Coronary artery (tissue), 2 donors: Measurements from ENCODE around the gene LMOD1.

Experiments
- DNase-seq: peaks from one replicate; pipeline ENCODE4 v3.0.0-alpha.2; 2017; ENCODE audit warnings: low spot score
- H3K27ac ChIP-seq, 2 donors: fragments of 200-600 bp; sonication (generic); one replicate each; pipeline ENCODE4 v1.5.1; 2016 to 2019
- H3K4me3 ChIP-seq: fragments of 200-600 bp; sonication (generic); 2 replicates; pipeline ENCODE4 v1.5.1; 2016; ENCODE audit warnings: mild to moderate bottlenecking, moderate library complexity
- CTCF ChIP-seq: fragments of 200-600 bp; sonication (generic); IDR thresholded peaks from one replicate; pipeline ENCODE4 v1.5.1; 2019; ENCODE audit warnings: antibody characterized with exemption

LMOD1 gene

GRCh38 chr1:201898992-201899391 lies 47.4 kb downstream of the LMOD1 start:
- Histone ChIP-seq H3K27ac (peak overlapping the region; percentile 58 to 91), H3K4me3 (peak overlapping the region; percentile 3)
- TF ChIP-seq CTCF: no peak
- no peak for DNase-seq

DNA sequence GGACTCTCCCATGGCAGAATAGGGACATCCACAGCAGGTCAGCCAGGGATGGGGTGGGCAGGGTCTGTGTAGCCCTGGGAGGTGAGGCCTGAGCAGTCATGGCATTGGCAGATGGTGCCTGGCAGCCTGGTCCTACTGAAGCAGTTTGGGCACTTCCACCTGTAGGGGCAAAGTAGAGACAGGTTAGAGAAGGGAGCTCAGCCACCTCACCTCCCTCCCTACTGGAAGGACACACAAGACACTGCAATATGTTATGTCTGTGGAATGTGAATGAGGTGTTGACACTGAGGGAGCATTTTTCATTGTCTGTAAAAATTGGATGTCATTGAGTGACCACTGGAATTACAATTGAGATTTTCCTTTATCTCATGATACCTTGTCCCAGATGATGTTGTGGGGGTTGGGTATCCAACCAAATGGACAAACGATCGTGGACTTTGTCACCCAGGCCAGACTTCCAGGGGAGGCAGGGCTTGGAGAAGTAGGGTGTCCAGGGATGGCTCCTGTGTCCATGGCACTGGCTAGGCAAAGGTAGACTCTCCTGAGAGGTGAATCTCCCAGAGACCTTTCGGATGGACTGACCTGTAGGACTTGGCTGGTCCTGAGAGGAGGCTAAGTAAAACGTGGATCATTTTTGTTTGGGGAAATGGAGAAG lies 48.0 kb downstream of the LMOD1 start:
- no peak for TF ChIP-seq CTCF
- Histone ChIP-seq H3K27ac (peak overlapping the region; percentile 58 to 91), H3K4me3 (no peak overlapping the region)
- DNase-seq: no peak

- no peak overlapping the region for H3K4me3 ChIP-seq
- no peak for TF ChIP-seq CTCF
- H3K27ac ChIP-seq: peak overlapping the region; percentile 58 to 91
- DNase-seq: no peak
Observed at GRCh38 chr1:201896951-201897391, 49.4 kb downstream of the LMOD1 start.

- peak overlapping the region; percentile 2 for H3K4me3 ChIP-seq
- H3K27ac ChIP-seq: peak overlapping the region; percentile 58 to 91
- peak; percentile 89 for TF ChIP-seq CTCF
- DNase-seq: peak; percentile 95
Observed at GRCh38 chr1:201895913-201896807, 50.2 kb downstream of the LMOD1 start.

DNA sequence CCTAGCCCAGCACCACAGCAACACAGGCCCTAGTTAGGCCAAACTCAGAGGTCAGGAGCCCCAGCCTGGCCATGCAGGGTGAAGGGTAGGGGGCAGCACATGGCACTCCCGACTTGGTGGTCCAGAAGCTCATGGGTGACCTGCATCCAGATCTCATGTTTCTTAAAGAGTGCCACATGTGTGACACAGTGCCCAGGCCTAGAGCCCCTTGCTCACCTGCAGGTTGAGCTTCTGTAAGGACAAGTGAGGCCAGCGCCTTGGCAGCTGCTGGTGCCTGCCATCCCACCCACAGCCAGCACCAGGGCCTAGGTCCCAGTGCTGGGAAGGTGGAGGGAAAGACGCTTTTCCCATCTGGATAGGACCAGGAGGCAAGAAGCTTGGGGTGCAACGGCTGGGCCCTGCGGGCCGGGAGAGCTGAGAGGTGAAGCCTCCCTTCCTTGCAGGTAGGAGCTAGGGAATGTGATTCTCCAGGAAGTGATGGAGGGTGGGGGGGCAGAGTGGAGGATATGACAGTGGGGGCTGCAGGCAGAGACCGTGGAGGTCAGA lies 51.2 kb downstream of the LMOD1 start:
- no peak for TF ChIP-seq CTCF
- no peak overlapping the region for H3K4me3 ChIP-seq
- H3K27ac ChIP-seq: peak overlapping the region; percentile 58 to 91
- no peak for DNase-seq

- Histone ChIP-seq H3K27ac (peak overlapping the region; percentile 32 to 91), H3K4me3 (no peak overlapping the region)
- DNase-seq: no peak
- no peak for TF ChIP-seq CTCF
Observed at GRCh38 chr1:201894343-201895119, 51.8 kb downstream of the LMOD1 start.
